Astrocyte (in vitro differentiated cells and primary cell): Measurements from ENCODE around the gene CDK17.

ENCODE experiments used
- CTCF ChIP-seq: IDR thresholded peaks from 2 replicates; pipeline ENCODE4 v1.5.1; 2011; ENCODE audit warnings: low read depth, mild to moderate bottlenecking, inconsistent platforms, low read length, moderate library complexity; ENCODE audit not compliant: insufficient read depth
- EZH2 ChIP-seq: IDR thresholded peaks from 2 replicates; pipeline ENCODE4 v1.6.1; 2012; ENCODE audit warnings: mild to moderate bottlenecking, low read length, inconsistent platforms; ENCODE audit not compliant: insufficient read depth

GRCh38 chr12:96344124-96344695 is 56.0 kb downstream of the CDK17 start:
- TF ChIP-seq EZH2 (no peak), CTCF (no peak)
